H9 (cell line): ENCODE results near the gene TDRD5. TPM values are rescaled to one million over a fixed set of nuclear protein-coding genes. Genes with fewer than 3 reads are reported as not detected.
A peak's percentile ranks its signal among the peaks of the same experiment; 100 is the strongest.

Experiments
- DNase-seq: peaks from one replicate; pipeline ENCODE4 v3.0.0-alpha.2; 2017
- H2AFZ ChIP-seq: one replicate; pipeline ENCODE4 v1.6.1; 2013; ENCODE audit warnings: mild to moderate bottlenecking, low read length, control low read depth, moderate library complexity
- H2AK5ac ChIP-seq: 2 replicates; pipeline ENCODE4 v1.6.1; 2013; ENCODE audit warnings: low read length, control low read depth, mixed read lengths; ENCODE audit not compliant: insufficient read length
- H2BK120ac ChIP-seq: one replicate; pipeline ENCODE4 v1.6.1; 2013; ENCODE audit warnings: low read depth, mild to moderate bottlenecking, low read length, control low read depth, inconsistent platforms; ENCODE audit not compliant: poor library complexity, severe bottlenecking
- H2BK12ac ChIP-seq: 2 replicates; pipeline ENCODE4 v1.6.1; 2013; ENCODE audit warnings: low read length, control low read depth, mixed read lengths, low read depth; ENCODE audit not compliant: insufficient read length
- H2BK15ac ChIP-seq: 2 replicates; pipeline ENCODE4 v1.6.1; 2013; ENCODE audit warnings: low read depth, low read length, control low read depth
- H2BK20ac ChIP-seq: one replicate; pipeline ENCODE4 v1.6.1; 2013; ENCODE audit warnings: low read depth, mild to moderate bottlenecking, low read length, control low read depth, inconsistent platforms; ENCODE audit not compliant: poor library complexity, severe bottlenecking
- H2BK5ac ChIP-seq: 2 replicates; pipeline ENCODE4 v1.6.1; 2013; ENCODE audit warnings: low read length, control low read depth, mixed read lengths; ENCODE audit not compliant: insufficient read length
- H3K14ac ChIP-seq: 2 replicates; pipeline ENCODE4 v1.6.1; 2013; ENCODE audit warnings: low read length, control low read depth; ENCODE audit not compliant: insufficient read depth
- H3K18ac ChIP-seq: 2 replicates; pipeline ENCODE4 v1.6.1; 2013; ENCODE audit warnings: low read depth, mild to moderate bottlenecking, mixed read lengths, low read length, control low read depth; ENCODE audit not compliant: insufficient read length
- H3K23ac ChIP-seq: 2 replicates; pipeline ENCODE4 v1.6.1; 2013; ENCODE audit warnings: low read length, control low read depth, mixed read lengths, low read depth; ENCODE audit not compliant: insufficient read length
- H3K23me2 ChIP-seq: 2 replicates; pipeline ENCODE4 v1.6.1; 2013; ENCODE audit warnings: low read depth, mild to moderate bottlenecking, mixed read lengths, low read length, control low read depth; ENCODE audit not compliant: insufficient read length, poor library complexity, severe bottlenecking
- H3K27ac ChIP-seq: 2 replicates; pipeline ENCODE4 v1.5.1; 2013; ENCODE audit warnings: low read length, control low read depth, mixed read lengths, low read depth; ENCODE audit not compliant: insufficient read length
- H3K27me3 ChIP-seq: 2 replicates; pipeline ENCODE4 v1.6.1; 2013; ENCODE audit warnings: low read length, control low read depth, inconsistent platforms; ENCODE audit not compliant: insufficient read depth
- H3K4ac ChIP-seq: 2 replicates; pipeline ENCODE4 v1.6.1; 2013; ENCODE audit warnings: low read depth, mild to moderate bottlenecking, control low read depth, inconsistent platforms, low read length, moderate library complexity
- H3K4me1 ChIP-seq: 2 replicates; pipeline ENCODE4 v1.6.1; 2013; ENCODE audit warnings: low read length, control low read depth, inconsistent platforms; ENCODE audit not compliant: insufficient read depth
- H3K4me2 ChIP-seq: 2 replicates; pipeline ENCODE4 v1.6.1; 2013; ENCODE audit warnings: low read length, control low read depth, mixed read lengths; ENCODE audit not compliant: insufficient read length, insufficient read depth
- H3K56ac ChIP-seq: 2 replicates; pipeline ENCODE4 v1.6.1; 2013; ENCODE audit warnings: low read depth, mild to moderate bottlenecking, mixed read lengths, low read length, control low read depth; ENCODE audit not compliant: insufficient read length
- H3K79me1 ChIP-seq: 2 replicates; pipeline ENCODE4 v1.6.1; 2013; ENCODE audit warnings: low read depth, mild to moderate bottlenecking, moderate library complexity, low read length, control low read depth, inconsistent platforms; ENCODE audit not compliant: insufficient read depth, poor library complexity, severe bottlenecking
- H3K79me2 ChIP-seq: 2 replicates; pipeline ENCODE4 v1.6.1; 2013; ENCODE audit warnings: low read length, control low read depth, inconsistent platforms; ENCODE audit not compliant: insufficient read depth
- H3K9ac ChIP-seq: 2 replicates; pipeline ENCODE4 v1.6.1; 2013; ENCODE audit warnings: low read length, control low read depth, mixed read lengths; ENCODE audit not compliant: insufficient read length; ENCODE audit errors: extremely low read depth
- H3K9me3 ChIP-seq: one replicate; pipeline ENCODE4 v1.6.1; 2013; ENCODE audit warnings: low read depth, low read length, inconsistent platforms; ENCODE audit not compliant: control insufficient read depth
- H3T11ph ChIP-seq: one replicate; pipeline ENCODE4 v1.6.1; 2013; ENCODE audit warnings: mild to moderate bottlenecking, low read length, control low read depth, inconsistent platforms
- H4K20me1 ChIP-seq: one replicate; pipeline ENCODE4 v1.6.1; 2013; ENCODE audit not compliant: control insufficient read depth, insufficient read length, insufficient read depth
- H4K5ac ChIP-seq: 2 replicates; pipeline ENCODE4 v1.6.1; 2013; ENCODE audit warnings: low read depth, mild to moderate bottlenecking, mixed read lengths, low read length, control low read depth; ENCODE audit not compliant: insufficient read length
- H4K8ac ChIP-seq: replicated peaks from 2 replicates; pipeline ENCODE4 v1.6.1; 2013; ENCODE audit warnings: low read length, control low read depth, mixed read lengths, low read depth; ENCODE audit not compliant: insufficient read length
- H4K91ac ChIP-seq: 2 replicates; pipeline ENCODE4 v1.6.1; 2013; ENCODE audit warnings: low read depth, mild to moderate bottlenecking, moderate library complexity, mixed read lengths, low read length, control low read depth; ENCODE audit not compliant: insufficient read length
- H3K27ac Mint-ChIP-seq, 3 experiments: 2 replicates in 2 of 3; 3 replicates in 1 of 3; pipeline ENCODE4 v1.8.0; 2020 to 2021; ENCODE audit warnings: mixed read lengths in 3 of 3, mild to moderate bottlenecking in 1 of 3, moderate library complexity in 1 of 3
- H3K27me3 Mint-ChIP-seq: 2 replicates; pipeline ENCODE4 v1.8.0; 2021; ENCODE audit warnings: low read depth, mild to moderate bottlenecking, moderate library complexity, mixed read lengths
- H3K36me3 Mint-ChIP-seq, 3 experiments: 2 replicates in 2 of 3; 3 replicates in 1 of 3; pipeline ENCODE4 v1.8.0; 2020 to 2021; ENCODE audit warnings: low read depth in 3 of 3, mixed read lengths in 3 of 3; ENCODE audit not compliant: insufficient read depth in 1 of 3
- H3K4me1 Mint-ChIP-seq, 2 experiments: 2 replicates each; pipeline ENCODE4 v1.8.0; 2020; ENCODE audit warnings: mixed read lengths in 2 of 2
- H3K4me3 Mint-ChIP-seq, 2 experiments: 2 replicates in 1 of 2; 3 replicates in 1 of 2; pipeline ENCODE4 v1.8.0; 2020 to 2021; ENCODE audit warnings: mild to moderate bottlenecking in 2 of 2, mixed read lengths in 2 of 2, moderate library complexity in 1 of 2
- H3K9me3 Mint-ChIP-seq, 2 experiments: 2 replicates in 1 of 2; 3 replicates in 1 of 2; pipeline ENCODE4 v1.8.0; 2020; ENCODE audit warnings: mild to moderate bottlenecking in 2 of 2, mixed read lengths in 2 of 2, moderate library complexity in 1 of 2
- WGBS: extraction: QIAGEN DNeasy Blood & Tissue Kit; methylation state at CpG from one replicate; pipeline ENCODE4 v1.1.7; 2013; ENCODE audit warnings: missing lambda C conversion rate, low lambda C conversion rate, mixed read lengths; ENCODE audit not compliant: insufficient read length; ENCODE audit errors: extremely low coverage; 5-methylcytosine and 5-hydroxymethylcytosine counted together
- total RNA-seq: library from RNA; stranded (reverse); gene quantifications from 2 replicates; pipeline ENCODE4 v1.2.1, GENCODE V29; 2021
- TF ChIP-seq, protein P1 (sequence below): fragments of 200-600 bp; sonication (generic); conservative IDR thresholded peaks from 3 replicates; pipeline ENCODE4 v1.8.0; 2021; ENCODE audit warnings: antibody characterized with exemption, mild to moderate bottlenecking

The TDRD5 gene
- total RNA-seq, 1 experiment from 2014 or later: 0.33 TPM

DNA sequence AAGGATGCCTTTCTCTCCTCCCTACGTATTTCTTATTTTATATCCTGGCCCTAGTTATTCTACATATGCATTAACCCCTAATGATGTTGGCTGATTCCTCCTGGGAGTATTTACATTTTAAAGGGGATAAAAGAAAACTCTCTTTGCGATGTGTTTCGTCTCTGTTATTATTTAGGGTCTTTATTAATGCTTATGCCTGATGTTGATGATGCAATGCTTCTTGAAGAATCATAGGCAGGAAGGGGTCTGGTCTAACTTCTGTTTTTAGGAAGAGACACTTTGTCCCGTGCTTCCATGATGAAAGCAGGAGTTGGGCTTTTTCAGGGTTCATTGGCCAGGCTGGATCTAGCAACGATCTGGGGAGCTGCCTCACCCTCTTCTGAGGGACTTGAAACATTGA, 15.1 kb upstream of the TDRD5 start:
- H4K91ac ChIP-seq: no peak overlapping the region

More for the DNA sequence above, 15.1 kb upstream of the TDRD5 start:
- no peak overlapping the region for H2BK12ac ChIP-seq
- no peak overlapping the region for H3K56ac ChIP-seq
- H3K9me3 Mint-ChIP-seq: peaks cover 4% of the 10 kb centered on the region in 2 experiments; a peak in 4 of 5 replicates
- no peaks in the 10 kb centered on the region for H3K23me2 ChIP-seq
- peaks cover 56% of the 10 kb centered on the region for H3K27me3 Mint-ChIP-seq
- H3K23ac ChIP-seq: no peak overlapping the region
- WGBS: no CpG with 5 or more reads among the region's 5 CpGs
- DNase-seq: no peak
- H3K4me2 ChIP-seq: no peak overlapping the region
- peaks cover 3 to 4% (median 3%) of the 10 kb centered on the region in 3 experiments; a peak in 3 of 7 replicates for H3K36me3 Mint-ChIP-seq
- H3K27ac ChIP-seq: no peak overlapping the region
- H3K18ac ChIP-seq: no peak overlapping the region
- H2BK120ac ChIP-seq: no peak overlapping the region
- H2AFZ ChIP-seq: no peak overlapping the region
- TF ChIP-seq, protein P1, sequence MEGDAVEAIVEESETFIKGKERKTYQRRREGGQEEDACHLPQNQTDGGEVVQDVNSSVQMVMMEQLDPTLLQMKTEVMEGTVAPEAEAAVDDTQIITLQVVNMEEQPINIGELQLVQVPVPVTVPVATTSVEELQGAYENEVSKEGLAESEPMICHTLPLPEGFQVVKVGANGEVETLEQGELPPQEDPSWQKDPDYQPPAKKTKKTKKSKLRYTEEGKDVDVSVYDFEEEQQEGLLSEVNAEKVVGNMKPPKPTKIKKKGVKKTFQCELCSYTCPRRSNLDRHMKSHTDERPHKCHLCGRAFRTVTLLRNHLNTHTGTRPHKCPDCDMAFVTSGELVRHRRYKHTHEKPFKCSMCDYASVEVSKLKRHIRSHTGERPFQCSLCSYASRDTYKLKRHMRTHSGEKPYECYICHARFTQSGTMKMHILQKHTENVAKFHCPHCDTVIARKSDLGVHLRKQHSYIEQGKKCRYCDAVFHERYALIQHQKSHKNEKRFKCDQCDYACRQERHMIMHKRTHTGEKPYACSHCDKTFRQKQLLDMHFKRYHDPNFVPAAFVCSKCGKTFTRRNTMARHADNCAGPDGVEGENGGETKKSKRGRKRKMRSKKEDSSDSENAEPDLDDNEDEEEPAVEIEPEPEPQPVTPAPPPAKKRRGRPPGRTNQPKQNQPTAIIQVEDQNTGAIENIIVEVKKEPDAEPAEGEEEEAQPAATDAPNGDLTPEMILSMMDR: no peak
- no peaks in the 10 kb centered on the region for H3K79me2 ChIP-seq
- no peak overlapping the region for H4K8ac ChIP-seq
- no peaks in the 10 kb centered on the region for H3K4me1 ChIP-seq
- H3K4me1 Mint-ChIP-seq: peaks cover 9 to 15% of the 10 kb centered on the region in 2 experiments
- H3K4me3 Mint-ChIP-seq: peak overlapping the region; percentile 57 to 80; a peak in 4 of 5 replicates
- no peak overlapping the region for H2BK15ac ChIP-seq
- H3K27me3 ChIP-seq: peaks cover 18% of the 10 kb centered on the region
- H2BK5ac ChIP-seq: no peak overlapping the region
- no peaks in the 10 kb centered on the region for H3K79me1 ChIP-seq
- H3K14ac ChIP-seq: no peak overlapping the region
- H3K9ac ChIP-seq: no peak overlapping the region
- no peak overlapping the region for H3K4ac ChIP-seq
- H2BK20ac ChIP-seq: no peak overlapping the region
- no peak overlapping the region for H3K27ac Mint-ChIP-seq
- H3T11ph ChIP-seq: no peak overlapping the region
- no peak overlapping the region for H4K5ac ChIP-seq
- no peaks in the 10 kb centered on the region for H3K9me3 ChIP-seq
- H4K20me1 ChIP-seq: no peaks in the 10 kb centered on the region
- no peak overlapping the region for H2AK5ac ChIP-seq
